Breast epithelium (tissue), 3 donors: ENCODE measurements around the gene CTIF.

Experiments used
- CTCF ChIP-seq, 3 donors: fragments of 450-650 bp; IDR thresholded peaks; one replicate each; pipeline ENCODE4 v1.5.1; 2016 to 2017; ENCODE audit warnings: antibody characterized with exemption in 3 of 3, mild to moderate bottlenecking in 3 of 3, moderate library complexity in 3 of 3
- POLR2A ChIP-seq: fragments of 450-650 bp; IDR thresholded peaks from one replicate; pipeline ENCODE4 v1.6.1; 2016; ENCODE audit warnings: antibody characterized with exemption, mild to moderate bottlenecking, moderate library complexity

- no peak for TF ChIP-seq CTCF (IDR thresholded peaks at IDR 0.05)
- no peak for TF ChIP-seq POLR2A
These were observed 7.8 kb upstream of the CTIF start for GRCh38 chr18:48531082-48531403.
